Esophagus squamous epithelium (tissue), 4 donors: ENCODE data around the gene HEYL.

Experiments used
- CTCF ChIP-seq, 6 experiments: fragments of 450-650 bp in 4 of 6; fragments of 200-600 bp in 2 of 6; sonication (generic) in 2 of 6; IDR thresholded peaks; one replicate each; pipeline ENCODE4 v1.5.1; 2016 to 2019; ENCODE audit warnings: antibody characterized with exemption in 6 of 6, mild to moderate bottlenecking in 4 of 6, moderate library complexity in 4 of 6
- POLR2A ChIP-seq, 4 donors: fragments of 450-650 bp; IDR thresholded peaks; one replicate each; pipeline ENCODE4 v1.6.1; 2017; ENCODE audit warnings: antibody characterized with exemption in 4 of 4, mild to moderate bottlenecking in 4 of 4, moderate library complexity in 3 of 4

GRCh38 chr1:39689214-39689613, 49.8 kb upstream of the HEYL start:
- TF ChIP-seq CTCF (IDR thresholded peaks at IDR 0.05) (no peak), POLR2A (IDR thresholded peaks at IDR 0.05) (no peak)
